Heart left ventricle (tissue), 16 donors: ENCODE results near the gene LDLRAD1. TPM values are rescaled to one million over a fixed set of nuclear protein-coding genes. Genes with fewer than 3 reads are reported as not detected.
A peak's percentile ranks its signal among the peaks of the same experiment; 100 is the strongest.

Experiments used
- ATAC-seq, 4 donors: fragments of 200-7000 bp; cut with Tn5 transposase; one replicate each; pipeline ENCODE4 v1.9.1; 2020 to 2022; ENCODE audit warnings: moderate library complexity in 4 of 4, mild to moderate bottlenecking in 3 of 4, moderate number of reproducible peaks in 1 of 4
- DNase-seq, 5 donors: peaks; one replicate each; pipeline ENCODE4 v3.0.0-alpha.2; 2020
- H3K27ac ChIP-seq, 12 donors: fragments of 200-600 bp; sonication (generic) in 4 of 12; one replicate each; pipeline versions ENCODE4 v1.5.0 to v1.8.0; 2016 to 2022; ENCODE audit warnings: mild to moderate bottlenecking in 2 of 12
- H3K27me3 ChIP-seq, 9 donors: fragments of 200-600 bp; sonication (generic) in 2 of 9; one replicate each; pipeline versions ENCODE4 v1.5.1 to v1.8.0; 2016 to 2022; ENCODE audit warnings: mild to moderate bottlenecking in 3 of 9
- H3K36me3 ChIP-seq, 9 donors: fragments of 200-600 bp; sonication (generic) in 2 of 9; one replicate each; pipeline versions ENCODE4 v1.5.0 to v1.8.0; 2018 to 2022; ENCODE audit warnings: mild to moderate bottlenecking in 2 of 9
- H3K4me1 ChIP-seq, 12 donors: fragments of 200-600 bp; sonication (generic) in 4 of 12; one replicate each; pipeline versions ENCODE4 v1.5.0 to v1.8.0; 2016 to 2022; ENCODE audit warnings: mild to moderate bottlenecking in 3 of 12
- H3K4me3 ChIP-seq, 12 donors: fragments of 200-600 bp; sonication (generic) in 4 of 12; one replicate each; pipeline versions ENCODE4 v1.5.0 to v1.8.0; 2017 to 2022; ENCODE audit warnings: mild to moderate bottlenecking in 9 of 12, moderate library complexity in 4 of 12
- H3K9me3 ChIP-seq, 12 donors: fragments of 200-600 bp; sonication (generic) in 4 of 12; one replicate each; pipeline versions ENCODE4 v1.5.0 to v1.8.0; 2016 to 2022; ENCODE audit warnings: mild to moderate bottlenecking in 1 of 12
- POLR2A ChIP-seq, 2 donors: fragments of 450-650 bp; IDR thresholded peaks; one replicate each; pipeline ENCODE4 v1.6.1; 2017; ENCODE audit warnings: antibody characterized with exemption in 2 of 2, mild to moderate bottlenecking in 2 of 2, moderate library complexity in 2 of 2
- WGBS, 4 donors: extraction: QIAGEN DNeasy Blood & Tissue Kit in 2 of 4; methylation state at CpG; one replicate each; pipeline versions ENCODE4 v1.1.5 to v1.1.7; 2013 to 2018; 5-methylcytosine and 5-hydroxymethylcytosine counted together
- intact Hi-C, 10 donors: fragments of 100-400 bp; cut with DNase I; formaldehyde crosslinking; loops; one replicate each; pipeline versions ENCODE4 v1.11.1 to v1.14.2; 2022
- long read RNA-seq, 3 donors: library from polyadenylated mRNA; unstranded; transcript quantifications; one replicate each; pipeline ENCODE4 v2.0.0, GENCODE V29; 2020 to 2021
- polyA plus RNA-seq, 2 donors: library from polyadenylated mRNA; stranded (reverse); fragments of 200-250 nt; gene quantifications; one replicate each; pipeline ENCODE4 v1.2.3, GENCODE V29; 2013
- total RNA-seq, 9 donors: library from RNA; depleted of rRNA in 2 of 9; stranded (reverse); fragments of >200 nt in 2 of 9; fragmentation: NEBNext Ultra II Directional in 3 of 9; extraction: Animal tissue kit (Norgen Biotek cat#: 25700) in 3 of 9; gene quantifications; one replicate each; pipeline versions ENCODE4 v1.1.0 to v1.2.4, GENCODE V29; 2016 to 2023
- TF ChIP-seq, protein P1 (sequence below), 12 donors: fragments of 200-600 bp; sonication (generic) in 4 of 12; IDR thresholded peaks; one replicate each; pipeline versions ENCODE4 v1.5.0 to v1.8.0; 2018 to 2022; ENCODE audit warnings: antibody characterized with exemption in 12 of 12, mild to moderate bottlenecking in 5 of 12
- donor health status: ischemic (EF 13 %, LVEDD 7.1; RV severe dilation, severe dysfunction).
- donor health status: healthy with polysubstance abuse.
- donor health status: DM: no; HTN: yes; CAD: no.
- donor health status: DM: no; HTN: no; CAD: no.
- donor health status: ischemic (EF 25% LVEDD 6.9; RV normal size, moderate dysfunction).
- donor health status: ischemic (EF 25% LVEDD 5.7; RV mildly dilated, moderate dysfunction).
- donor health status: healthy.
- donor health status: DM: yes; HTN: yes; CAD: no.
- donor health status: ischemic (EF 35%, LVEDD 5.7; RV mildly dilated, moderate dysfunction).
- donor health status: nonischemic (EF 11% LVEDD 7.7; RV severe dilation, severe dysfunction).
- donor health status: DM: yes; HTN: yes; CAD: no.
- donor health status: PGD.
- donor health status: ischemic (EF 29% LVEDD 5.4; RV normal size, mild dysfunction).
- donor health status: nonischemic (EF 23%, LVEDD 6.1; RV moderate dilation, normal function).

Gene LDLRAD1, protein sequence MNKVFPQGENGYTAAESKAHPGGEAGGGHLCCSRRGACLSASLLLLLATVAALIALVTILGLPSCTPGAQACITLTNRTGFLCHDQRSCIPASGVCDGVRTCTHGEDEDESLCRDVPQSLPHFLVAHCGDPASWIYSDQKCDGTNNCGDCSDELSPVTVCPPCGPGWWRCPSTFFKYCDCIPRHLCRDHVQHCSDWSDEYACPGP
- total RNA-seq: not detected
- polyA plus RNA-seq: not detected
- long read RNA-seq, donor 1: 0 reads
- long read RNA-seq, donor 2: 0 reads
- long read RNA-seq, donor 3: 0 reads

DNA sequence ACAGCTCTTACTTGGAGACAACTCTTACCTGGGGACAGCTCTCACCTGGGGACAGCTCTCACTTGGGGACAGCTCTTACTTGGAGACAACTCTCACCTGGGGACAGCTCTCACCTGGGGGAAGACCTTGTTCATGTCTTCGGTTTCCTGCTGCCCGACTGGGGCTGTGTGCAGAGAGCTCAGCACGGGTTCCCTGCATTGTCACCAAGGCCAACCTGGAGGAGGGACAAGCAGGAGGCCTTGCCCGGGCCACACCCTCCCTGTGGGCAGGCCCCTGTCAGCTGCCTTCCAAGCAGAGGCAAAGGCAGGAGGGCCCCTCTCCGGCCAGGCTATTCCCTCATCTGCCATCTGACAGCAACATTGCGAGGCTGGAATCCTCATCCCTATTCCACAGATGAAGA lies at the start of gene LDLRAD1:
Gene LDLRAD1, minus strand, starts transcription at position 208 of the 400 bp plus-strand sequence. Its CDS starts 74 bp downstream, at position 134.
- intact Hi-C loops: no loop called here
- Histone ChIP-seq H3K36me3 (no peaks in the 10 kb centered on the region), H3K27me3 (peaks cover 0 to 24% (median 0%) of the 10 kb centered on the region in 9 donors), H3K27ac (no peak within 1 kb of the TSS), H3K9me3 (no peaks in the 10 kb centered on the region), H3K4me3 (no peak within 1 kb of the TSS), H3K4me1 (no peaks in the 10 kb centered on the region)
- ATAC-seq: peak in 1 of 4 donors; percentile 7
- WGBS, 4 donors: 47 to 60% (median 56%) methylated on average over 6 of the region's 6 CpGs
- DNase-seq: no peak
- no peak for TF ChIP-seq POLR2A (IDR thresholded peaks at IDR 0.05)
- TF ChIP-seq, protein P1, sequence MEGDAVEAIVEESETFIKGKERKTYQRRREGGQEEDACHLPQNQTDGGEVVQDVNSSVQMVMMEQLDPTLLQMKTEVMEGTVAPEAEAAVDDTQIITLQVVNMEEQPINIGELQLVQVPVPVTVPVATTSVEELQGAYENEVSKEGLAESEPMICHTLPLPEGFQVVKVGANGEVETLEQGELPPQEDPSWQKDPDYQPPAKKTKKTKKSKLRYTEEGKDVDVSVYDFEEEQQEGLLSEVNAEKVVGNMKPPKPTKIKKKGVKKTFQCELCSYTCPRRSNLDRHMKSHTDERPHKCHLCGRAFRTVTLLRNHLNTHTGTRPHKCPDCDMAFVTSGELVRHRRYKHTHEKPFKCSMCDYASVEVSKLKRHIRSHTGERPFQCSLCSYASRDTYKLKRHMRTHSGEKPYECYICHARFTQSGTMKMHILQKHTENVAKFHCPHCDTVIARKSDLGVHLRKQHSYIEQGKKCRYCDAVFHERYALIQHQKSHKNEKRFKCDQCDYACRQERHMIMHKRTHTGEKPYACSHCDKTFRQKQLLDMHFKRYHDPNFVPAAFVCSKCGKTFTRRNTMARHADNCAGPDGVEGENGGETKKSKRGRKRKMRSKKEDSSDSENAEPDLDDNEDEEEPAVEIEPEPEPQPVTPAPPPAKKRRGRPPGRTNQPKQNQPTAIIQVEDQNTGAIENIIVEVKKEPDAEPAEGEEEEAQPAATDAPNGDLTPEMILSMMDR (IDR thresholded peaks at IDR 0.05): no peak

DNA sequence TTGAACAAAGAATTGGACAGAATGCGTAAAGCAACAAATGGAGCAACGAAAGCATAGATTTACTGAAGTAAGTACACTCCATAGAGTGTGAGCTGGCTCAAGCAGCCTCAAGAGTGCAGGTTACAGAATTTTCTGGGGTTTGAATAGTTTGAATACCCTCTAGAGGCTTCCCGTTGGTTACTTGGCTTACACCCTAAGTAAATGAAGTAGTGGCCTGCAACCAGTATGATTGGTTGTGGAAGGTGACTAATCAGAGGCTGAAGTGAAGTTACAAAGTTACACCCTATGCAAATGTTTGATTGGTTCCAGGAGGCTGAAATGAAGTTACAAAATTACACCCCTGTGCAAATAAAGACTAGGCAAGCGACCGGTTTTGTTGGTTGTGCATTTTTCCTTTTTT lies 46.3 kb upstream of the LDLRAD1 start:
- TF ChIP-seq, protein P1 (IDR thresholded peaks at IDR 0.05): no peak
- intact Hi-C loops: no loop called here
- 86 to 95% (median 92%) methylated on average over 5 of the region's 5 CpGs for WGBS, 4 donors

DNA sequence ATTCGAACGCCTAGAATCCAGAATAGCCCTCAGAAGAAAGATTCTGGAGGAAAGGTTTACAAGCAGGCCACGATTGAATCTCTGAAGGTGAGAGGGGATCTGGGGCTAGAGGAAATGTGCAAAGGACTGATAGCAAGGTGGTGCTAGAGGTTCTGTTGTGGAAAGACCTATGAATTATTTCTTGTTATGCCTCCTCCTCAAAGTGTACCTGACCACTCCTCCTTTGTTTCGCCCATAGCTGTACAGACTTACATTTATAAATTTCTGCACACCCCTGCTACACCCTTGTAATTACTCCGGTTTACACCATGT lies 36.4 kb upstream of the LDLRAD1 start:
- no peaks in the 10 kb centered on the region for H3K9me3 ChIP-seq
- 45 to 61% (median 57%) methylated on average over 5 of the region's 5 CpGs for WGBS, 4 donors
- intact Hi-C loops: loop anchor here in 6 of 10 donors (5.0 to 10.0 kb wide), 10 partner anchors 107 to 353 kb away; partner anchors contain the start of genes IFT25 (in 4 of the 6), LRRC42 (in 4 of the 6), YIPF1 (in 3 of the 6) and DIO1 (in 1 of the 6)
- no peak for DNase-seq
- no peak for TF ChIP-seq POLR2A (IDR thresholded peaks at IDR 0.05)
- TF ChIP-seq, protein P1 (IDR thresholded peaks at IDR 0.05): no peak
- peak overlapping the region in 1 of 12 donors; percentile 95 for H3K27ac ChIP-seq
- H3K27me3 ChIP-seq: no peaks in the 10 kb centered on the region
- peak overlapping the region in 11 of 12 donors; percentile 88 to 99 (median 95) for H3K4me3 ChIP-seq
- H3K36me3 ChIP-seq: peaks cover 0 to 6% (median 0%) of the 10 kb centered on the region in 9 donors
- peaks cover 0 to 38% (median 30%) of the 10 kb centered on the region in 12 donors for H3K4me1 ChIP-seq
- ATAC-seq: no peak

More for the DNA sequence above, 46.3 kb upstream of the LDLRAD1 start:
- DNase-seq (no peak), ATAC-seq (no peak)
- Histone ChIP-seq H3K27me3 (no peaks in the 10 kb centered on the region), H3K4me1 (no peaks in the 10 kb centered on the region), H3K4me3 (no peak overlapping the region), H3K9me3 (no peaks in the 10 kb centered on the region), H3K27ac (no peak overlapping the region), H3K36me3 (peaks cover 0 to 4% (median 0%) of the 10 kb centered on the region in 9 donors)

DNA sequence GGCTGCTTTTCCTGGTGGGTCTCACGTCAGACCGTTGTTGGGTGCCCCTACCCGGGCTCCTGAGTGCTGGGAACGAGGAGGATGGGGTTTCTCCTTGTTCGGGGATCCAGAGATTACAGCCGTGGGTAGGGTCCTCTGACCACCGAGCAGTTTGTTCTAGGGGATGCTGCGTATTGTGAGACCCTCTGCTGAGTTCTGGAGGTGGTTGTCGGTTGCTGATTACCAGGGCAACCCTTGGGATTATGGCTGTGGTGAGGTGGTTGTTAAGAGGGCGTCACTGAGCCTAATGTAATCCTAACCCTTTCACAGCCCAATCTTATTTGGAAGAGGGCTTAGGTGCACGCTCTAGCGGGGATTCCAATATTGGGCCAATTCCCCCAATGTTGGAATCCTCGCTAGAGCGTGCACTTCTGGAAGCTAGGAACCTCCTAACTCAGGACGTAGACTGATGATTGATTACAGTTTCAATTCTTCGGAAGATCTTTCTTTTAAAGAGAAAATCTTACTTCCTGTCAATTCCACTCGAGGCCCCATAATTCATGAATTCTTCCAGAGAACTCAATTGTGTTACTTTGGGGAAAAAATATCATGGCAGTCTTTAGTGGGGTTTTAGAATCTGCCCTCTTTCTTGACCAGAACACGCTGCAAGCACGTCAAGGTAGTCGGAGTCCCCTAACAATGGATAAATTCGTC lies 35.9 kb upstream of the LDLRAD1 start:
- intact Hi-C loops: loop anchor here in 6 of 10 donors (5.0 to 10.0 kb wide), 10 partner anchors 107 to 353 kb away; partner anchors contain the start of genes IFT25 (in 4 of the 6), LRRC42 (in 4 of the 6), YIPF1 (in 3 of the 6) and DIO1 (in 1 of the 6)

More for the DNA sequence above, 35.9 kb upstream of the LDLRAD1 start:
- peak in 3 of 4 donors; percentile 0 to 7 (median 1) for ATAC-seq
- TF ChIP-seq, protein P1 (IDR thresholded peaks at IDR 0.05): no peak
- TF ChIP-seq POLR2A (IDR thresholded peaks at IDR 0.05): no peak
- Histone ChIP-seq H3K4me3 (peak overlapping the region; percentile 57 to 99 (median 95)), H3K9me3 (no peaks in the 10 kb centered on the region), H3K4me1 (peaks cover 0 to 43% (median 34%) of the 10 kb centered on the region in 12 donors), H3K27me3 (no peaks in the 10 kb centered on the region), H3K27ac (peak overlapping the region in 11 of 12 donors; percentile 88 to 98 (median 95)), H3K36me3 (peaks cover 0 to 6% (median 0%) of the 10 kb centered on the region in 9 donors)
- DNase-seq: no peak
- WGBS, 4 donors: 14 to 16% (median 15%) methylated on average over 20 to 21 of the region's 21 CpGs
